HepG2 (cell line): Measurements from ENCODE around the gene VEGFA. TPM values are rescaled to one million over a fixed set of nuclear protein-coding genes. Genes with fewer than 3 reads are reported as not detected.

Experiments
- ARHGAP35 ChIP-seq: sonication (generic); formaldehyde crosslinking; IDR thresholded peaks from 2 replicates; pipeline ENCODE4 v1.9.0; 2022; ENCODE audit warnings: mild to moderate bottlenecking, inconsistent platforms, moderate library complexity, missing genetic modification reagents, borderline replicate concordance
- BCL6 ChIP-seq: IDR thresholded peaks from 2 replicates; pipeline ENCODE4 v1.6.1; 2016; ENCODE audit warnings: missing genetic modification reagents, missing compliant biosample characterization
- CBFB ChIP-seq: sonication (generic); formaldehyde crosslinking; IDR thresholded peaks from 2 replicates; pipeline ENCODE4 v1.4.0; 2020; ENCODE audit warnings: missing genetic modification reagents
- KDM2A ChIP-seq: sonication (generic); formaldehyde crosslinking; IDR thresholded peaks from 2 replicates; pipeline ENCODE4 v1.4.0; 2020; ENCODE audit warnings: low read depth, missing genetic modification reagents, borderline replicate concordance
- KDM5A ChIP-seq: fragments of 200-600 bp; sonication (generic); IDR thresholded peaks from 2 replicates; pipeline ENCODE4 v1.7.0; 2018; ENCODE audit warnings: antibody characterized with exemption, mild to moderate bottlenecking, low read length, borderline replicate concordance
- KDM5B ChIP-seq: sonication (generic); formaldehyde crosslinking; IDR thresholded peaks from 2 replicates; pipeline ENCODE4 v1.4.0; 2020; ENCODE audit warnings: missing genetic modification reagents, mild to moderate bottlenecking, borderline replicate concordance
- MTF2 ChIP-seq: sonication (generic); formaldehyde crosslinking; IDR thresholded peaks from 2 replicates; pipeline ENCODE4 v1.5.0; 2020; ENCODE audit warnings: missing genetic modification reagents, borderline replicate concordance
- NR3C1 ChIP-seq: sonication (generic); formaldehyde crosslinking; IDR thresholded peaks from 2 replicates; pipeline ENCODE4 v1.4.0; 2020; ENCODE audit warnings: missing genetic modification reagents
- RARA ChIP-seq: IDR thresholded peaks from 2 replicates; pipeline ENCODE4 v1.6.1; 2016; ENCODE audit warnings: missing genetic modification reagents, missing compliant biosample characterization
- SMARCE1 ChIP-seq: fragments of 450-650 bp; IDR thresholded peaks from 2 replicates; pipeline ENCODE4 v1.6.1; 2017; ENCODE audit warnings: borderline replicate concordance
- TGIF2 ChIP-seq: IDR thresholded peaks from 2 replicates; pipeline ENCODE4 v1.6.1; 2016; ENCODE audit warnings: control low read depth, missing compliant biosample characterization
- ZFP36 ChIP-seq: fragments of 150-350 bp; IDR thresholded peaks from 2 replicates; pipeline ENCODE4 v1.6.1; 2018; ENCODE audit warnings: borderline replicate concordance, low read length, low read depth; ENCODE audit not compliant: partially characterized antibody
- ZMAT3 ChIP-seq: sonication (generic); formaldehyde crosslinking; conservative IDR thresholded peaks from 2 replicates; pipeline ENCODE4 v1.7.0; 2021; ENCODE audit warnings: missing genetic modification reagents
- ZNF205 ChIP-seq: IDR thresholded peaks from 2 replicates; pipeline ENCODE4 v1.6.1; 2018; ENCODE audit warnings: missing biosample characterization, missing genetic modification reagents
- ZNF230 ChIP-seq: sonication (generic); formaldehyde crosslinking; IDR thresholded peaks from 2 replicates; pipeline ENCODE4 v1.4.0; 2020; ENCODE audit warnings: mild to moderate bottlenecking, missing genetic modification reagents
- ZNF251 ChIP-seq: sonication (generic); formaldehyde crosslinking; IDR thresholded peaks from 2 replicates; pipeline ENCODE4 v1.9.0; 2021; ENCODE audit warnings: mild to moderate bottlenecking, missing genetic modification reagents
- ZNF337 ChIP-seq: sonication (generic); formaldehyde crosslinking; IDR thresholded peaks from 2 replicates; pipeline ENCODE4 v1.5.1; 2020; ENCODE audit warnings: missing genetic modification reagents, low read depth, mild to moderate bottlenecking, borderline replicate concordance
- ZNF354B ChIP-seq: sonication (generic); formaldehyde crosslinking; IDR thresholded peaks from 2 replicates; pipeline ENCODE4 v1.8.0; 2022; ENCODE audit warnings: mild to moderate bottlenecking, missing genetic modification reagents
- ZNF510 ChIP-seq: sonication (generic); formaldehyde crosslinking; IDR thresholded peaks from 2 replicates; pipeline ENCODE4 v1.4.0; 2020; ENCODE audit warnings: low read depth, mild to moderate bottlenecking, missing genetic modification reagents
- ZNF513 ChIP-seq: sonication (generic); formaldehyde crosslinking; conservative IDR thresholded peaks from 2 replicates; pipeline ENCODE4 v1.5.0; 2020; ENCODE audit warnings: missing genetic modification reagents
- ZNF660 ChIP-seq: sonication (generic); formaldehyde crosslinking; IDR thresholded peaks from 2 replicates; pipeline ENCODE4 v1.5.1; 2020; ENCODE audit warnings: mild to moderate bottlenecking, low read depth, missing genetic modification reagents, borderline replicate concordance
- ZNF709 ChIP-seq: sonication (generic); formaldehyde crosslinking; IDR thresholded peaks from 2 replicates; pipeline ENCODE4 v1.5.0; 2020; ENCODE audit warnings: mild to moderate bottlenecking, missing genetic modification reagents
- polyA plus RNA-seq, 8 experiments: library from polyadenylated mRNA; depleted of rRNA in 3 of 8; stranded (reverse) in 7 of 8; unstranded in 1 of 8; fragments of >200 nt; fragmentation: Illumina TruSeq in 4 of 8; extraction: Trizol in 4 of 8; gene quantifications; 2 replicates each; pipeline versions ENCODE4 v1.2.1 to v1.2.3, GENCODE V29; 2011 to 2016; ENCODE audit warnings: low read depth in 4 of 8, missing spikeins in 1 of 8, mixed read lengths in 1 of 8; ENCODE audit not compliant: insufficient read depth in 1 of 8
- total RNA-seq, 5 experiments: library from RNA; depleted of rRNA; stranded (reverse); fragments of >200 nt; fragmentation: Illumina TruSeq; extraction: Trizol; gene quantifications; 2 replicates each; pipeline ENCODE4 v1.2.3, GENCODE V29; 2016; ENCODE audit warnings: low read depth in 1 of 5
- TF ChIP-seq, protein P1 (sequence below): sonication (generic); formaldehyde crosslinking; conservative IDR thresholded peaks from 2 replicates; pipeline ENCODE4 v1.4.0; 2020; ENCODE audit warnings: missing genetic modification reagents
- TF ChIP-seq, protein P2 (sequence below): sonication (generic); formaldehyde crosslinking; IDR thresholded peaks from 2 replicates; pipeline ENCODE4 v1.5.1; 2020; ENCODE audit warnings: missing genetic modification reagents, mild to moderate bottlenecking, borderline replicate concordance

Gene VEGFA
- total and polyA plus RNA-seq, 2 of the 13 experiments (the other 11 are each of a cell fraction or from before 2014, with no cell fraction given) = 68.1 to 629 TPM

DNA sequence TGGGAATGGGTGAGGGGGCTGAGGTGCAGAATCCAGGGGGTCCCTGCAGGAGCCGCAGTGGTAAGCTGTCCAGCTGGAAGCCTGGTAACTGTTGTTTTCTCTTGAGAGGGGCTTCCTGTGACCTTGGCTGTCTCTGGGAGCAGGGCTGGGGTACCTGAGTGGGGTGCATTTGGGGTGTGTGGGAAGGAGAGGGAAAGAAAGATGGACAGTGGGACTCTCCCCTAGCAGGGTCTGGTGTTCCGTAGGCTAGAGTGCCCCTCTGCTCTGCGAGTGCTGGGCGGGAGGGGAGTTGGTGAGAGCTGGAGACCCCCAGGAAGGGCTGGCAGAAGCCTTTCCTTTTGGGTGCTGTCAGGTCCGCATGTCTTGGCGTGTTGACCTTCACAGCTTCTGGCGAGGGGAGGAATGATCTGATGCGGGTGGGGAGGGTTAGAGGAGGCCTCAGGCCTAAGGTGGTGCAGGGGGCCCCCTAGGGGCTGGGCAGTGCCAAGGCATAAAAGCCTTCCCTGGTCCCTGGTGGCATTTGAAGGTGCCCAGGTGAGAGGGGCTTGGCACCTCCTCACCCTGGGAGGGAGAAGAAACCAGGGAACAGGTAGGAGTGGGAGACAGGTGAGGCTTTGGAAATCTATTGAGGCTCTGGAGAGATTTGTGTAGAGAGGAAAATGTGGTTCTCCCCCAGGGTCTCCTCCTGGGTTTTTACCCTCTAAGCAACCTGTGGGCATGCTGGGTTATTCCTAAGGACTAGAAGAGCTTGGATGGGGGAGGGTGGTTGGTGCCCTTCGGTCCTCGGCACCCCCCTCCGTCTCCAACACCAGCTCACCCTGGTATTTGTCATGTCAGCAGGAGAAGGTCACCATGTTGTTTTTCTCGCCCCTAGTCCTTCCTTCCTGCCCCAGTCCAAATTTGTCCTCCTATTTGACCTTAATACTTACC is 3.3 kb downstream of the VEGFA start (continued):
- TF ChIP-seq ARHGAP35 (CRISPR knock-in tag) (no peak), ZNF513 (no peak), NR3C1 (CRISPR knock-in tag) (no peak), ZNF354B (CRISPR knock-in tag) (no peak), RARA (no peak), CBFB (CRISPR knock-in tag) (0 out of 2 replicates have a peak, but pooled peaks have one; percentile 7), ZNF510 (no peak), KDM5A (no peak), ZNF251 (CRISPR knock-in tag) (no peak), KDM5B (CRISPR knock-in tag) (no peak), MTF2 (CRISPR knock-in tag) (no peak), ZNF660 (CRISPR knock-in tag) (no peak), SMARCE1 (no peak), ZNF337 (CRISPR knock-in tag) (no peak), ZNF709 (peak; percentile 58; the same call in 1 of the 2 replicates), ZNF205 (no peak), ZNF230 (CRISPR knock-in tag) (no peak; the same call in 1 of the 2 replicates), ZFP36 (no peak), TGIF2 (CRISPR knock-in tag) (peak; percentile 71; the same call in 1 of the 2 replicates), KDM2A (CRISPR knock-in tag) (no peak), BCL6 (peak; percentile 27; the same call in 1 of the 2 replicates), ZMAT3 (CRISPR knock-in tag) (0 out of 2 replicates have a peak, but pooled peaks have one; percentile 19)
- TF ChIP-seq, protein P1, sequence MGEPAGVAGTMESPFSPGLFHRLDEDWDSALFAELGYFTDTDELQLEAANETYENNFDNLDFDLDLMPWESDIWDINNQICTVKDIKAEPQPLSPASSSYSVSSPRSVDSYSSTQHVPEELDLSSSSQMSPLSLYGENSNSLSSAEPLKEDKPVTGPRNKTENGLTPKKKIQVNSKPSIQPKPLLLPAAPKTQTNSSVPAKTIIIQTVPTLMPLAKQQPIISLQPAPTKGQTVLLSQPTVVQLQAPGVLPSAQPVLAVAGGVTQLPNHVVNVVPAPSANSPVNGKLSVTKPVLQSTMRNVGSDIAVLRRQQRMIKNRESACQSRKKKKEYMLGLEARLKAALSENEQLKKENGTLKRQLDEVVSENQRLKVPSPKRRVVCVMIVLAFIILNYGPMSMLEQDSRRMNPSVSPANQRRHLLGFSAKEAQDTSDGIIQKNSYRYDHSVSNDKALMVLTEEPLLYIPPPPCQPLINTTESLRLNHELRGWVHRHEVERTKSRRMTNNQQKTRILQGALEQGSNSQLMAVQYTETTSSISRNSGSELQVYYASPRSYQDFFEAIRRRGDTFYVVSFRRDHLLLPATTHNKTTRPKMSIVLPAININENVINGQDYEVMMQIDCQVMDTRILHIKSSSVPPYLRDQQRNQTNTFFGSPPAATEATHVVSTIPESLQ (CRISPR knock-in tag) = 0 out of 2 replicates have a peak, but pooled peaks have one; percentile 55
- TF ChIP-seq, protein P2, sequence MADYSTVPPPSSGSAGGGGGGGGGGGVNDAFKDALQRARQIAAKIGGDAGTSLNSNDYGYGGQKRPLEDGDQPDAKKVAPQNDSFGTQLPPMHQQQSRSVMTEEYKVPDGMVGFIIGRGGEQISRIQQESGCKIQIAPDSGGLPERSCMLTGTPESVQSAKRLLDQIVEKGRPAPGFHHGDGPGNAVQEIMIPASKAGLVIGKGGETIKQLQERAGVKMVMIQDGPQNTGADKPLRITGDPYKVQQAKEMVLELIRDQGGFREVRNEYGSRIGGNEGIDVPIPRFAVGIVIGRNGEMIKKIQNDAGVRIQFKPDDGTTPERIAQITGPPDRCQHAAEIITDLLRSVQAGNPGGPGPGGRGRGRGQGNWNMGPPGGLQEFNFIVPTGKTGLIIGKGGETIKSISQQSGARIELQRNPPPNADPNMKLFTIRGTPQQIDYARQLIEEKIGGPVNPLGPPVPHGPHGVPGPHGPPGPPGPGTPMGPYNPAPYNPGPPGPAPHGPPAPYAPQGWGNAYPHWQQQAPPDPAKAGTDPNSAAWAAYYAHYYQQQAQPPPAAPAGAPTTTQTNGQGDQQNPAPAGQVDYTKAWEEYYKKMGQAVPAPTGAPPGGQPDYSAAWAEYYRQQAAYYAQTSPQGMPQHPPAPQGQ = no peak
